Sigmoid colon (tissue), 7 donors: ENCODE results near the gene ELAVL2. TPM values are rescaled to one million over a fixed set of nuclear protein-coding genes. Genes with fewer than 3 reads are reported as not detected.

ENCODE experiments used
- DNase-seq: peaks from one replicate; pipeline ENCODE4 v3.0.0-alpha.2; 2019
- H3K27ac ChIP-seq, 4 donors: fragments of 200-600 bp; sonication (generic); one replicate each; pipeline ENCODE4 v1.5.1; 2016 to 2019; ENCODE audit warnings: mild to moderate bottlenecking in 1 of 4
- H3K27me3 ChIP-seq, 3 donors: fragments of 200-600 bp; sonication (generic); one replicate each; pipeline ENCODE4 v1.5.1; 2019; ENCODE audit warnings: mild to moderate bottlenecking in 1 of 3
- H3K36me3 ChIP-seq, 4 donors: fragments of 200-600 bp; sonication (generic); one replicate each; pipeline ENCODE4 v1.5.1; 2016 to 2019
- H3K4me1 ChIP-seq, 4 donors: fragments of 200-600 bp; sonication (generic); one replicate each; pipeline ENCODE4 v1.5.1; 2017 to 2019
- H3K4me3 ChIP-seq, 4 donors: fragments of 200-600 bp; sonication (generic); one replicate each; pipeline ENCODE4 v1.5.1; 2017 to 2019; ENCODE audit warnings: mild to moderate bottlenecking in 2 of 4, moderate library complexity in 1 of 4
- H3K9me3 ChIP-seq, 4 donors: fragments of 200-600 bp in 3 of 4; sonication (generic) in 3 of 4; one replicate each; pipeline versions ENCODE4 v1.5.1 to v1.6.1; 2013 to 2019
- CTCF ChIP-seq, 4 experiments: fragments of 450-650 bp in 3 of 4; fragments of 200-600 bp in 1 of 4; IDR thresholded peaks; one replicate each; pipeline ENCODE4 v1.5.1; 2016 to 2019; ENCODE audit warnings: antibody characterized with exemption in 4 of 4, mild to moderate bottlenecking in 3 of 4, moderate library complexity in 2 of 4
- EP300 ChIP-seq, 4 donors: sonication (generic); formaldehyde crosslinking; IDR thresholded peaks; one replicate each; pipeline ENCODE4 v1.6.1; 2017; ENCODE audit warnings: antibody characterized with exemption in 4 of 4
- POLR2A ChIP-seq, 2 donors: fragments of 450-650 bp; IDR thresholded peaks; one replicate each; pipeline ENCODE4 v1.6.1; 2016; ENCODE audit warnings: antibody characterized with exemption in 2 of 2, mild to moderate bottlenecking in 2 of 2, moderate library complexity in 2 of 2
- POLR2AphosphoS5 ChIP-seq, 4 donors: sonication (generic); formaldehyde crosslinking; IDR thresholded peaks; one replicate each; pipeline ENCODE4 v1.6.1; 2017; ENCODE audit warnings: antibody characterized with exemption in 4 of 4
- WGBS, 2 donors: extraction: QIAGEN DNeasy Blood & Tissue Kit; methylation state at CpG; one replicate each; pipeline ENCODE4 v1.1.7; 2013; 5-methylcytosine and 5-hydroxymethylcytosine counted together
- intact Hi-C: fragments of 100-400 bp; cut with DNase I; formaldehyde crosslinking; loops from one replicate; pipeline ENCODE4 v1.15.1; 2023
- polyA plus RNA-seq, 3 donors: library from polyadenylated mRNA; stranded (reverse); fragments of 200-250 nt; gene quantifications; one replicate each; pipeline ENCODE4 v1.2.3, GENCODE V29; 2013
- total RNA-seq, 4 donors: library from RNA; depleted of rRNA; stranded (reverse); fragments of >200 nt; gene quantifications; one replicate each; pipeline ENCODE4 v1.1.0, GENCODE V29; 2016
- donor health status: healthy with polysubstance abuse.
- donor health status: Bipolar disorder and iron deficiency.
- donor health status: healthy.

Gene ELAVL2
- total and polyA plus RNA-seq, 7 donors = 0.16 to 0.36 (median 0.22) TPM; not detected in 4

DNA sequence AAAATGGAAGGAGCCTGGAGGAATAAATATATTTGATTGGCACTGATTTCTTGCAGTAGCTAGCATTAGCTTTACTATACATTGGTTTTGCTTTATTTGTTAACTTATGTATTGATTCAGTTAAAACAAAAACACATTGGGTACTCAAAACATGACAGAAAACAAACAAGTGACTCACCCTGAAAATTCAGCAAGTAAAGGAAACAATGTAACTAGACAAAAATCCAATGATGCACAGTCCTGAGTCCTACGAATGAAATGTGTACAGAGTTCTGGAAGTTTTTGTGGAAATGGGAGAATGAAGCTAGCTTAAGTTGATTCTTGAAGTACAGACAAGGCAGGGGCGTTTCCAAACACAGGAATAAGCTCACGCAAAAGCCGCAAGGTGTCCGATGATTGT lies 175.0 kb downstream of the ELAVL2 start:
- Histone ChIP-seq H3K27me3 (no peaks in the 10 kb centered on the region), H3K27ac (no peak overlapping the region), H3K9me3 (no peaks in the 10 kb centered on the region), H3K4me1 (no peaks in the 10 kb centered on the region), H3K4me3 (no peak overlapping the region), H3K36me3 (no peaks in the 10 kb centered on the region)
- intact Hi-C loops = no loop called here
- DNase-seq = no peak
- TF ChIP-seq POLR2AphosphoS5 (IDR thresholded peaks at IDR 0.05) (no peak), POLR2A (IDR thresholded peaks at IDR 0.05) (no peak), CTCF (IDR thresholded peaks at IDR 0.05) (no peak), EP300 (IDR thresholded peaks at IDR 0.05) (no peak)
- WGBS, 2 donors = 91 to 95% methylated on average over 5 of the region's 5 CpGs

DNA sequence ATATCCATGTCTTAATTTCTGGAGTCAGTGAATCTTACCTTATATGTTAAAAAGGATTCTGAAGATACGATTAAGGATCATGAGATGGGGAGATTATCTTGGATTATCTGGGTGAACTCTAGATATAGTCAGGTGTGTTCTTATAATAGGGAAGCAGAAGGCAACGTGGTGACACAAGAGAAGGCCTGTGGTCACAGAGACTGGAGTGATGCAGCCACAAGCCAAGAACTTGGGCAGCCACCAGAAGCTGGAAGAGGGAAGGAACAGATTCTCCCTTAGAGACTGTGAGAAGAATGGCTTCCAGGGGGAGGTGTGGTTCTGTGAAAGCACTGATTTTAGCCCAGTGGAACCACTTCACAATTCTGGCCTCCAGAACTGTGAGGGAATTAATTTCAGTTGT lies 177.4 kb downstream of the ELAVL2 start:
- Histone ChIP-seq H3K4me1 (no peaks in the 10 kb centered on the region), H3K9me3 (no peaks in the 10 kb centered on the region), H3K4me3 (no peak overlapping the region), H3K27ac (no peak overlapping the region), H3K27me3 (no peaks in the 10 kb centered on the region), H3K36me3 (no peaks in the 10 kb centered on the region)
- 49 to 75% methylated on average over 2 of the region's 2 CpGs for WGBS, 2 donors
- TF ChIP-seq POLR2A (IDR thresholded peaks at IDR 0.05) = no peak
- TF ChIP-seq CTCF (IDR thresholded peaks at IDR 0.05) = no peak
- TF ChIP-seq EP300 (IDR thresholded peaks at IDR 0.05) = no peak
- no peak for TF ChIP-seq POLR2AphosphoS5 (IDR thresholded peaks at IDR 0.05)
- DNase-seq = no peak
- intact Hi-C loops = no loop called here

DNA sequence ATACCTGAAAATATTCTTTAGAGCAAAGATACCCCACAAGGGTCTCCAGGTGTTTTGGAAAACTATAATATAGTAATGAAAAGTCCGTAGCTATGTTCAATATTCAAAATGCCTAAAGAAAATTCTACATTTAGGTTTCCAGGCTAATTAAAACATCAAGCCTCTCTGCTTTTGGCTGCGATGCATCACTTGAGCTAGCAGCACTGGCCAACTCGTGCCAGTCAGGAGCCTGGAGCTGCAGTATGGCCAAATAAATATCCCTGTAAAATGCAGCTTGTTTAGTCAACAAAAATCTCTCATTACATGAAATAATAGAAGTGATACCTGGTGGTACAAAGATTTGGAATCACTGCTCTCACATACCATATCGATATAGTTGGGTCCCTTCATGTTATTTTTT lies 181.1 kb downstream of the ELAVL2 start:
- no peaks in the 10 kb centered on the region for H3K36me3 ChIP-seq
- H3K27ac ChIP-seq = no peak overlapping the region
- H3K4me3 ChIP-seq = no peak overlapping the region
- H3K27me3 ChIP-seq = peaks cover 0 to 3% (median 0%) of the 10 kb centered on the region in 3 donors
- DNase-seq = no peak
- 91 to 92% methylated on average over 4 of the region's 4 CpGs for WGBS, 2 donors
- TF ChIP-seq CTCF (IDR thresholded peaks at IDR 0.05) = no peak
- TF ChIP-seq POLR2A (IDR thresholded peaks at IDR 0.05) = no peak
- no peaks in the 10 kb centered on the region for H3K9me3 ChIP-seq
- H3K4me1 ChIP-seq = no peaks in the 10 kb centered on the region
- intact Hi-C loops = no loop called here

- Histone ChIP-seq H3K27me3 (peaks cover 0 to 3% (median 0%) of the 10 kb centered on the region in 3 donors), H3K4me1 (no peaks in the 10 kb centered on the region), H3K27ac (no peak overlapping the region), H3K4me3 (no peak overlapping the region), H3K9me3 (no peaks in the 10 kb centered on the region), H3K36me3 (no peaks in the 10 kb centered on the region)
- DNase-seq = no peak
- WGBS, 2 donors = 48 to 66% methylated on average over 6 of the region's 6 CpGs
- intact Hi-C loops = no loop called here
- TF ChIP-seq POLR2AphosphoS5 (IDR thresholded peaks at IDR 0.05) = no peak
These were observed 181.7 kb downstream of the ELAVL2 start for GRCh38 chr9:23644326-23644725.

DNA sequence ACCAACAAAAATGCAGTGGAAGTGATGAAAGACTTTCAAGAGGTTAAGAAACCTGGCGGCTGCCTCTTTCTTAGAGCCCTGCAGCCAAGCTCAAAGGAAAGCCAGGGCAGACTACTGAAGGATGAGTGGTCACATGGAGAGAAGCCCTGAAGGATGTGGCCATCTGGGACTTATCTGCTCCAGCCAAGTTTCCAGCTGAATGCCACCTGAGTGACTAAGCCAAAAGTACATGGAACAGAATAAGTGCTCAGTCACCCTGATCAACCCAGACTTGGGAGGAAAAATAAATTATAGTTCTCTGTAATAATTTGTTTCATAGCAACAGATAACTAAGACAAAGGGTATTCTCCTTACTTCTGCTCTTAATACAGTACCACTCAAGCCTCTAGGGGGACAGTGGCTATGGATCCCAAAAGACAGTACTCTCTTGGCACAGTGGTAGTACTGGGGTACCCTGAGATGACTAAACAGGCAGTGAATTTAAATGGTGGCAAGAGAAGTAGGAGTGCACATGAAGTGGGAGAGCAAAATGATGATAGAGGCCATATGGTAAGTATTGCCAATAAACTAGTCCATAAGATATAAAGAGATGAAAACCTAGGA lies 182.3 kb downstream of the ELAVL2 start:
- no peak overlapping the region for H3K27ac ChIP-seq
- 94% methylated on average over 1 of the region's 1 CpG for WGBS, 2 donors
- no peaks in the 10 kb centered on the region for H3K9me3 ChIP-seq
- TF ChIP-seq CTCF (IDR thresholded peaks at IDR 0.05) = no peak
- H3K27me3 ChIP-seq = peaks cover 0 to 3% (median 0%) of the 10 kb centered on the region in 3 donors
- H3K4me1 ChIP-seq = no peaks in the 10 kb centered on the region
- intact Hi-C loops = no loop called here
- H3K36me3 ChIP-seq = no peaks in the 10 kb centered on the region
- no peak overlapping the region for H3K4me3 ChIP-seq
- no peak for DNase-seq
